ENCODE measurements around the gene RELT. TPM values are rescaled to one million over a fixed set of nuclear protein-coding genes. Genes with fewer than 3 reads are reported as not detected.

RELT gene
- total and polyA plus RNA-seq, 9 of the 15 experiments (the other 6 are each of a cell fraction or from before 2014, with no cell fraction given): 1.1 to 20.2 (median 7.4) TPM

DNA sequence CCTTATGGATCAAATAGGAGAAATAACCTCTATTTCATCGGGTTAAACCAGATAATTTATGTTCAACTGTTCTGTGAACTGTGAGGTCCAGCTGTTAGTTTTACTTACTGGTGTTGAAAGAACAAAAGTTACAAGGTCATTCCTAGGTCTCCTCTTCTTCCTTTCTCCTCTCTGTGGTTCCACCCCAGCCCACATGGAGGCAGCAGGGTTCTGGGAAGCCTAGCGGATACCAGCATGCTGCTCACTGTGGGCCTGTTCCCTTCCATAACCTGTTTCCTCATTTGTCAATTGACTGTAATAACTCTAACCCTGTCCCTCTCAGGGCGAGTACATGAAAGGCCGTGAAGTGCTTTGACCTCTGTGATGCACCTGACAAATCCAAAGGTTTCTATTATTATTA is 27.8 kb downstream of the RELT start (continued):
- TF ChIP-seq, protein P1, sequence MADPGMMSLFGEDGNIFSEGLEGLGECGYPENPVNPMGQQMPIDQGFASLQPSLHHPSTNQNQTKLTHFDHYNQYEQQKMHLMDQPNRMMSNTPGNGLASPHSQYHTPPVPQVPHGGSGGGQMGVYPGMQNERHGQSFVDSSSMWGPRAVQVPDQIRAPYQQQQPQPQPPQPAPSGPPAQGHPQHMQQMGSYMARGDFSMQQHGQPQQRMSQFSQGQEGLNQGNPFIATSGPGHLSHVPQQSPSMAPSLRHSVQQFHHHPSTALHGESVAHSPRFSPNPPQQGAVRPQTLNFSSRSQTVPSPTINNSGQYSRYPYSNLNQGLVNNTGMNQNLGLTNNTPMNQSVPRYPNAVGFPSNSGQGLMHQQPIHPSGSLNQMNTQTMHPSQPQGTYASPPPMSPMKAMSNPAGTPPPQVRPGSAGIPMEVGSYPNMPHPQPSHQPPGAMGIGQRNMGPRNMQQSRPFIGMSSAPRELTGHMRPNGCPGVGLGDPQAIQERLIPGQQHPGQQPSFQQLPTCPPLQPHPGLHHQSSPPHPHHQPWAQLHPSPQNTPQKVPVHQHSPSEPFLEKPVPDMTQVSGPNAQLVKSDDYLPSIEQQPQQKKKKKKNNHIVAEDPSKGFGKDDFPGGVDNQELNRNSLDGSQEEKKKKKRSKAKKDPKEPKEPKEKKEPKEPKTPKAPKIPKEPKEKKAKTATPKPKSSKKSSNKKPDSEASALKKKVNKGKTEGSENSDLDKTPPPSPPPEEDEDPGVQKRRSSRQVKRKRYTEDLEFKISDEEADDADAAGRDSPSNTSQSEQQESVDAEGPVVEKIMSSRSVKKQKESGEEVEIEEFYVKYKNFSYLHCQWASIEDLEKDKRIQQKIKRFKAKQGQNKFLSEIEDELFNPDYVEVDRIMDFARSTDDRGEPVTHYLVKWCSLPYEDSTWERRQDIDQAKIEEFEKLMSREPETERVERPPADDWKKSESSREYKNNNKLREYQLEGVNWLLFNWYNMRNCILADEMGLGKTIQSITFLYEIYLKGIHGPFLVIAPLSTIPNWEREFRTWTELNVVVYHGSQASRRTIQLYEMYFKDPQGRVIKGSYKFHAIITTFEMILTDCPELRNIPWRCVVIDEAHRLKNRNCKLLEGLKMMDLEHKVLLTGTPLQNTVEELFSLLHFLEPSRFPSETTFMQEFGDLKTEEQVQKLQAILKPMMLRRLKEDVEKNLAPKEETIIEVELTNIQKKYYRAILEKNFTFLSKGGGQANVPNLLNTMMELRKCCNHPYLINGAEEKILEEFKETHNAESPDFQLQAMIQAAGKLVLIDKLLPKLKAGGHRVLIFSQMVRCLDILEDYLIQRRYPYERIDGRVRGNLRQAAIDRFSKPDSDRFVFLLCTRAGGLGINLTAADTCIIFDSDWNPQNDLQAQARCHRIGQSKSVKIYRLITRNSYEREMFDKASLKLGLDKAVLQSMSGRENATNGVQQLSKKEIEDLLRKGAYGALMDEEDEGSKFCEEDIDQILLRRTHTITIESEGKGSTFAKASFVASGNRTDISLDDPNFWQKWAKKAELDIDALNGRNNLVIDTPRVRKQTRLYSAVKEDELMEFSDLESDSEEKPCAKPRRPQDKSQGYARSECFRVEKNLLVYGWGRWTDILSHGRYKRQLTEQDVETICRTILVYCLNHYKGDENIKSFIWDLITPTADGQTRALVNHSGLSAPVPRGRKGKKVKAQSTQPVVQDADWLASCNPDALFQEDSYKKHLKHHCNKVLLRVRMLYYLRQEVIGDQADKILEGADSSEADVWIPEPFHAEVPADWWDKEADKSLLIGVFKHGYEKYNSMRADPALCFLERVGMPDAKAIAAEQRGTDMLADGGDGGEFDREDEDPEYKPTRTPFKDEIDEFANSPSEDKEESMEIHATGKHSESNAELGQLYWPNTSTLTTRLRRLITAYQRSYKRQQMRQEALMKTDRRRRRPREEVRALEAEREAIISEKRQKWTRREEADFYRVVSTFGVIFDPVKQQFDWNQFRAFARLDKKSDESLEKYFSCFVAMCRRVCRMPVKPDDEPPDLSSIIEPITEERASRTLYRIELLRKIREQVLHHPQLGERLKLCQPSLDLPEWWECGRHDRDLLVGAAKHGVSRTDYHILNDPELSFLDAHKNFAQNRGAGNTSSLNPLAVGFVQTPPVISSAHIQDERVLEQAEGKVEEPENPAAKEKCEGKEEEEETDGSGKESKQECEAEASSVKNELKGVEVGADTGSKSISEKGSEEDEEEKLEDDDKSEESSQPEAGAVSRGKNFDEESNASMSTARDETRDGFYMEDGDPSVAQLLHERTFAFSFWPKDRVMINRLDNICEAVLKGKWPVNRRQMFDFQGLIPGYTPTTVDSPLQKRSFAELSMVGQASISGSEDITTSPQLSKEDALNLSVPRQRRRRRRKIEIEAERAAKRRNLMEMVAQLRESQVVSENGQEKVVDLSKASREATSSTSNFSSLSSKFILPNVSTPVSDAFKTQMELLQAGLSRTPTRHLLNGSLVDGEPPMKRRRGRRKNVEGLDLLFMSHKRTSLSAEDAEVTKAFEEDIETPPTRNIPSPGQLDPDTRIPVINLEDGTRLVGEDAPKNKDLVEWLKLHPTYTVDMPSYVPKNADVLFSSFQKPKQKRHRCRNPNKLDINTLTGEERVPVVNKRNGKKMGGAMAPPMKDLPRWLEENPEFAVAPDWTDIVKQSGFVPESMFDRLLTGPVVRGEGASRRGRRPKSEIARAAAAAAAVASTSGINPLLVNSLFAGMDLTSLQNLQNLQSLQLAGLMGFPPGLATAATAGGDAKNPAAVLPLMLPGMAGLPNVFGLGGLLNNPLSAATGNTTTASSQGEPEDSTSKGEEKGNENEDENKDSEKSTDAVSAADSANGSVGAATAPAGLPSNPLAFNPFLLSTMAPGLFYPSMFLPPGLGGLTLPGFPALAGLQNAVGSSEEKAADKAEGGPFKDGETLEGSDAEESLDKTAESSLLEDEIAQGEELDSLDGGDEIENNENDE (IDR thresholded peaks at IDR 0.05; ENCODE audit: low read depth, low read length): no peak
- TF ChIP-seq EP400 (IDR thresholded peaks at IDR 0.05) (no peak), KAT8 (IDR thresholded peaks at IDR 0.05; ENCODE audit: low read depth) (no peak), MAFG (tag; conservative IDR thresholded peaks at IDR 0.05) (no peak), NFE2L1 (tag; IDR thresholded peaks at IDR 0.05; ENCODE audit: borderline replicate concordance, low read depth) (no peak), MTA3 (IDR thresholded peaks at IDR 0.05; ENCODE audit: borderline replicate concordance) (no peak), FOXJ3 (CRISPR knock-in tag; IDR thresholded peaks at IDR 0.05) (no peak), PYGO2 (tag; IDR thresholded peaks at IDR 0.05) (no peak), GTF2E2 (tag; IDR thresholded peaks at IDR 0.05) (no peak), NFYB (IDR thresholded peaks at IDR 0.05; ENCODE audit: extremely low read depth, insufficient read length) (no peak), MCM2 (IDR thresholded peaks at IDR 0.05; ENCODE audit: low read depth) (no peak), ZNF212 (CRISPR knock-in tag; IDR thresholded peaks at IDR 0.05) (no peak), ESRRB (CRISPR knock-in tag; IDR thresholded peaks at IDR 0.05; ENCODE audit: borderline replicate concordance) (no peak), ZSCAN29 (IDR thresholded peaks at IDR 0.05) (no peak), RFX1 (IDR thresholded peaks at IDR 0.05) (no peak)
- TF ChIP-seq, protein P2, sequence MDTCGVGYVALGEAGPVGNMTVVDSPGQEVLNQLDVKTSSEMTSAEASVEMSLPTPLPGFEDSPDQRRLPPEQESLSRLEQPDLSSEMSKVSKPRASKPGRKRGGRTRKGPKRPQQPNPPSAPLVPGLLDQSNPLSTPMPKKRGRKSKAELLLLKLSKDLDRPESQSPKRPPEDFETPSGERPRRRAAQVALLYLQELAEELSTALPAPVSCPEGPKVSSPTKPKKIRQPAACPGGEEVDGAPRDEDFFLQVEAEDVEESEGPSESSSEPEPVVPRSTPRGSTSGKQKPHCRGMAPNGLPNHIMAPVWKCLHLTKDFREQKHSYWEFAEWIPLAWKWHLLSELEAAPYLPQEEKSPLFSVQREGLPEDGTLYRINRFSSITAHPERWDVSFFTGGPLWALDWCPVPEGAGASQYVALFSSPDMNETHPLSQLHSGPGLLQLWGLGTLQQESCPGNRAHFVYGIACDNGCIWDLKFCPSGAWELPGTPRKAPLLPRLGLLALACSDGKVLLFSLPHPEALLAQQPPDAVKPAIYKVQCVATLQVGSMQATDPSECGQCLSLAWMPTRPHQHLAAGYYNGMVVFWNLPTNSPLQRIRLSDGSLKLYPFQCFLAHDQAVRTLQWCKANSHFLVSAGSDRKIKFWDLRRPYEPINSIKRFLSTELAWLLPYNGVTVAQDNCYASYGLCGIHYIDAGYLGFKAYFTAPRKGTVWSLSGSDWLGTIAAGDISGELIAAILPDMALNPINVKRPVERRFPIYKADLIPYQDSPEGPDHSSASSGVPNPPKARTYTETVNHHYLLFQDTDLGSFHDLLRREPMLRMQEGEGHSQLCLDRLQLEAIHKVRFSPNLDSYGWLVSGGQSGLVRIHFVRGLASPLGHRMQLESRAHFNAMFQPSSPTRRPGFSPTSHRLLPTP (IDR thresholded peaks at IDR 0.05; ENCODE audit: borderline replicate concordance, extremely low read depth, insufficient read length): no peak

Measured in K562 (cell line).